Upper lobe of left lung (tissue), 6 donors: Measurements from ENCODE around the gene FHOD1. TPM values are rescaled to one million over a fixed set of nuclear protein-coding genes. Genes with fewer than 3 reads are reported as not detected.

Experiments
- ATAC-seq, 2 donors: fragments of 200-7000 bp; cut with Tn5 transposase; one replicate each; pipeline ENCODE4 v1.9.1; 2022; ENCODE audit warnings: mild to moderate bottlenecking in 2 of 2, moderate library complexity in 2 of 2; ENCODE audit not compliant: low FRiP score in 2 of 2
- DNase-seq, 2 donors: peaks; one replicate each; pipeline ENCODE4 v3.0.0-alpha.2; 2019 to 2020
- H3K27ac ChIP-seq, 4 donors: fragments of 200-600 bp; sonication (generic); one replicate each; pipeline ENCODE4 v1.5.1; 2016 to 2019
- H3K27me3 ChIP-seq, 4 donors: fragments of 200-600 bp; sonication (generic); one replicate each; pipeline ENCODE4 v1.5.1; 2017 to 2019
- H3K36me3 ChIP-seq, 4 donors: fragments of 200-600 bp; sonication (generic); one replicate each; pipeline ENCODE4 v1.5.1; 2016 to 2019
- H3K4me1 ChIP-seq, 4 donors: fragments of 200-600 bp; sonication (generic); one replicate each; pipeline ENCODE4 v1.5.1; 2018 to 2019
- H3K4me3 ChIP-seq, 4 donors: fragments of 200-600 bp; sonication (generic); one replicate each; pipeline ENCODE4 v1.5.1; 2017 to 2019; ENCODE audit warnings: mild to moderate bottlenecking in 2 of 4, moderate library complexity in 1 of 4
- H3K9me3 ChIP-seq, 4 donors: fragments of 200-600 bp; sonication (generic); one replicate each; pipeline ENCODE4 v1.5.1; 2018 to 2019
- EP300 ChIP-seq, 4 donors: sonication (generic); formaldehyde crosslinking; IDR thresholded peaks; one replicate each; pipeline ENCODE4 v1.5.1; 2017; ENCODE audit warnings: antibody characterized with exemption in 4 of 4, control low read depth in 2 of 4
- POLR2A ChIP-seq, 4 donors: fragments of 450-650 bp; IDR thresholded peaks; one replicate each; pipeline ENCODE4 v1.5.1; 2016 to 2017; ENCODE audit warnings: antibody characterized with exemption in 4 of 4, mild to moderate bottlenecking in 2 of 4
- POLR2AphosphoS5 ChIP-seq, 2 donors: sonication (generic); formaldehyde crosslinking; IDR thresholded peaks; one replicate each; pipeline ENCODE4 v1.5.1; 2017; ENCODE audit warnings: antibody characterized with exemption in 2 of 2
- WGBS, 2 donors: methylation state at CpG; one replicate each; pipeline ENCODE4 v1.1.5; 2017 to 2018; 5-methylcytosine and 5-hydroxymethylcytosine counted together
- total RNA-seq, 6 donors: library from RNA; depleted of rRNA in 4 of 6; stranded (reverse); fragments of >200 nt in 4 of 6; gene quantifications; one replicate each; pipeline versions ENCODE4 v1.1.0 to v1.2.1, GENCODE V29; 2016 to 2021
- TF ChIP-seq, protein P1 (sequence below), 6 experiments: fragments of 450-650 bp in 4 of 6; fragments of 200-600 bp in 2 of 6; sonication (generic) in 2 of 6; IDR thresholded peaks; one replicate each; pipeline ENCODE4 v1.5.1; 2016 to 2019; ENCODE audit warnings: antibody characterized with exemption in 6 of 6
- donor health status: DM: no; HTN: no; CAD: no; lungs with moderate emphysema.
- donor health status: DM: no; HTN: yes; CAD: no; lungs with severe emphysema.

The FHOD1 gene
- total RNA-seq, 6 donors from 2014 or later, result 26.0 to 310 (median 91.0) TPM

DNA sequence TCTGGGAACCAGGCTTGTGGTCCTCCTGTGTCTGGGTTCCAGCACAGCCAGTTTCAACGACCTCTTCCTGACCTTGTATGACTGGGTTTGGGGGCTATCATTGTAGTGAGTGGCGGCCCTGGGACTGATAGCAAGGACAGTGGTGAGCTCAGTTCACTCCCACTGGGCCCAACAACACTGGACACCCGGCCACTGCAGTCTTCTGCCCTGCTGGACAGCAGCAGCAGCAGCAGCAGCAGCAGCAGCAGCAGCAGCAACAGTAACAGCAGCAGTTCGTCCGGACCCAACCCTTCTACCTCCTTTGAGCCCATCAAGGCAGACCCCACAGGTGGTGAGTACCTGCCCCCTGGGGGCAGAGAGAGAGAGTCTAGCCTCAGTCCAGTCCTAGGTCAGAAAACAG, 51.6 kb downstream of the FHOD1 start:
- WGBS, 2 donors, result 80 to 89% methylated on average over 4 to 5 of the region's 5 CpGs
- Histone ChIP-seq H3K4me1 (peaks cover 37 to 69% (median 43%) of the 10 kb centered on the region in 4 donors), H3K9me3 (no peaks in the 10 kb centered on the region), H3K4me3 (no peak overlapping the region), H3K27me3 (no peaks in the 10 kb centered on the region), H3K27ac (no peak overlapping the region), H3K36me3 (peaks cover 18 to 74% (median 62%) of the 10 kb centered on the region in 4 donors)
- ATAC-seq, result no peak
- no peak for TF ChIP-seq POLR2A (IDR thresholded peaks at IDR 0.05)
- no peak for TF ChIP-seq EP300 (IDR thresholded peaks at IDR 0.05)
- no peak for DNase-seq

DNA sequence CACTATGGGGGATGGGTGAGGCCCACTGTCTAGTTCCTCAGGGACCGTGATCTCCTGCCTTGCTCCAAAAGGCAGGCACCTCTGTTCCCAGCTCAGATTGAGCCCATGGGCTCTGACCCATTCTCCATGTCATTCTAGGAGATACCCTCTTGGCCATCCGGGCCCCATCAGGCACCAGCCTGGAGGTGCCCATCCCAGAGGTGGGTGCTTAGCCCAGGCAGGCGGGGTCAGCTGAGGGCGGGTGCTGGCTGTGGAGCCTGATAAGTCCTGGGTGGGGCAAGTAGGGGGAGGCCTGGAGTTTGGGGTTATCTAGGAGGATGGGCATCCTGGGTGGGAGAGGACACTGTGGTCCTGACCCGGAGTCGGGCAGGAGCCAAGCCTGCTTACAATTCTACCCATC, 53.0 kb downstream of the FHOD1 start:
- Histone ChIP-seq H3K9me3 (no peaks in the 10 kb centered on the region), H3K36me3 (peaks cover 18 to 60% (median 52%) of the 10 kb centered on the region in 4 donors), H3K27ac (peak overlapping the region in 1 of 4 donors; percentile 21), H3K27me3 (no peaks in the 10 kb centered on the region), H3K4me3 (no peak overlapping the region), H3K4me1 (peaks cover 33 to 59% (median 43%) of the 10 kb centered on the region in 4 donors)
- TF ChIP-seq POLR2A (IDR thresholded peaks at IDR 0.05), result no peak
- TF ChIP-seq POLR2AphosphoS5 (IDR thresholded peaks at IDR 0.05), result no peak
- TF ChIP-seq EP300 (IDR thresholded peaks at IDR 0.05), result no peak
- TF ChIP-seq, protein P1, sequence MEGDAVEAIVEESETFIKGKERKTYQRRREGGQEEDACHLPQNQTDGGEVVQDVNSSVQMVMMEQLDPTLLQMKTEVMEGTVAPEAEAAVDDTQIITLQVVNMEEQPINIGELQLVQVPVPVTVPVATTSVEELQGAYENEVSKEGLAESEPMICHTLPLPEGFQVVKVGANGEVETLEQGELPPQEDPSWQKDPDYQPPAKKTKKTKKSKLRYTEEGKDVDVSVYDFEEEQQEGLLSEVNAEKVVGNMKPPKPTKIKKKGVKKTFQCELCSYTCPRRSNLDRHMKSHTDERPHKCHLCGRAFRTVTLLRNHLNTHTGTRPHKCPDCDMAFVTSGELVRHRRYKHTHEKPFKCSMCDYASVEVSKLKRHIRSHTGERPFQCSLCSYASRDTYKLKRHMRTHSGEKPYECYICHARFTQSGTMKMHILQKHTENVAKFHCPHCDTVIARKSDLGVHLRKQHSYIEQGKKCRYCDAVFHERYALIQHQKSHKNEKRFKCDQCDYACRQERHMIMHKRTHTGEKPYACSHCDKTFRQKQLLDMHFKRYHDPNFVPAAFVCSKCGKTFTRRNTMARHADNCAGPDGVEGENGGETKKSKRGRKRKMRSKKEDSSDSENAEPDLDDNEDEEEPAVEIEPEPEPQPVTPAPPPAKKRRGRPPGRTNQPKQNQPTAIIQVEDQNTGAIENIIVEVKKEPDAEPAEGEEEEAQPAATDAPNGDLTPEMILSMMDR (IDR thresholded peaks at IDR 0.05), result no peak
- DNase-seq, result no peak
- no peak for ATAC-seq
- WGBS, 2 donors, result 88 to 95% methylated on average over 5 to 6 of the region's 6 CpGs

DNA sequence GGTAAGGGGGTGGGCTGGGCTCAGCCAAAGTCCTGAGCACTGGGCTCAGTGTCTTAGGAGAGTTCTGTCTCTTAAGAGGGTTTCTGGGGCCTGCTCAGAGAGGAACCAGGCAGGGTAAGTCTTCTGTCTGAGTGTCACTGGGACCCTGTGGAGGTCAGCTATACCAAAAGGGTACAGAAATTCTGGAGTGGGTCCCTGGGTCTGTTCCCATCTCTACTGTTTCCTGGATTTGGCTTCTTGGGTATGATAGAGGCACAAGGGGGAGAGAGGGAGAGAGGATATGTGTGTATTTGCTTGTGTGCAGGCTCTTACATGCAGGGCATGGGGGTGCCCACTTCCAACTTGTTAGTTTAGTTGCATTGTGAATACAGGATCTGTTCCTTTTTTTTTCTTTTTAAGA, 53.7 kb downstream of the FHOD1 start:
- Histone ChIP-seq H3K36me3 (peaks cover 18 to 54% (median 47%) of the 10 kb centered on the region in 4 donors), H3K27ac (peak overlapping the region in 3 of 4 donors; percentile 81 to 89 (median 88)), H3K27me3 (no peaks in the 10 kb centered on the region), H3K9me3 (no peaks in the 10 kb centered on the region), H3K4me1 (peaks cover 30 to 56% (median 38%) of the 10 kb centered on the region in 4 donors), H3K4me3 (peak overlapping the region in 2 of 4 donors; percentile 92 to 98)
- DNase-seq, result no peak
- ATAC-seq, result no peak
- TF ChIP-seq EP300 (IDR thresholded peaks at IDR 0.05) (no peak), POLR2A (IDR thresholded peaks at IDR 0.05) (no peak), POLR2AphosphoS5 (IDR thresholded peaks at IDR 0.05) (no peak)
- TF ChIP-seq, protein P1 (IDR thresholded peaks at IDR 0.05), result no peak

DNA sequence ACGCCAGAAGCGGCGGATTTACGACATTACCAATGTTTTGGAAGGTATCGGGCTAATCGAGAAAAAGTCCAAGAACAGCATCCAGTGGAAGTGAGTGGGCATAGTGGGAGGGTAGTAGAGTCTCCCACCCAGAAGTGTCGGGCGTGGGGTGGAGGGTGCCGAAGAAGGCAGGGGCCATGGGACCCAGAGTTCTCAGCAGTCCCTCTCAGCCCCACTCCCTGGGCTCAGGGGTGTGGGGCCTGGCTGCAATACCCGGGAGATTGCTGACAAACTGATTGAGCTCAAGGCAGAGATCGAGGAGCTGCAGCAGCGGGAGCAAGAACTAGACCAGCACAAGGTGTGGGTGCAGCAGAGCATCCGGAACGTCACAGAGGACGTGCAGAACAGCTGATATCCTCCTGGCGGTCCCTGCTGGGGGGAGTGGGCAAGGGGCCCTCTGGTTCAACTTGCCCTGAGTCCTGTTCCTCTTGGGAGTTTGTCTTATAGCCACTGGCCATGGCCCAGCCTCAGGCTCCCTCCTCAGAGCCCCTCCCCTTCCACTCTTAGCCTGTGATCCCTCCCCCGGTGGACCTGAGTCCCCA, 54.4 kb downstream of the FHOD1 start:
- H3K9me3 ChIP-seq, result no peaks in the 10 kb centered on the region
- 28 to 31% methylated on average over 11 to 17 of the region's 17 CpGs for WGBS, 2 donors
- H3K27ac ChIP-seq, result peak overlapping the region; percentile 79 to 89 (median 84)
- no peak for TF ChIP-seq POLR2A (IDR thresholded peaks at IDR 0.05)
- TF ChIP-seq EP300 (IDR thresholded peaks at IDR 0.05), result no peak
- no peak for TF ChIP-seq POLR2AphosphoS5 (IDR thresholded peaks at IDR 0.05)
- TF ChIP-seq, protein P1 (IDR thresholded peaks at IDR 0.05), result no peak
- DNase-seq (no peak), ATAC-seq (no peak)
- H3K4me1 ChIP-seq, result peaks cover 23 to 50% (median 31%) of the 10 kb centered on the region in 4 donors
- H3K4me3 ChIP-seq, result peak overlapping the region; percentile 92 to 99 (median 98)
- no peaks in the 10 kb centered on the region for H3K27me3 ChIP-seq
- H3K36me3 ChIP-seq, result peaks cover 18 to 49% (median 41%) of the 10 kb centered on the region in 4 donors

DNA sequence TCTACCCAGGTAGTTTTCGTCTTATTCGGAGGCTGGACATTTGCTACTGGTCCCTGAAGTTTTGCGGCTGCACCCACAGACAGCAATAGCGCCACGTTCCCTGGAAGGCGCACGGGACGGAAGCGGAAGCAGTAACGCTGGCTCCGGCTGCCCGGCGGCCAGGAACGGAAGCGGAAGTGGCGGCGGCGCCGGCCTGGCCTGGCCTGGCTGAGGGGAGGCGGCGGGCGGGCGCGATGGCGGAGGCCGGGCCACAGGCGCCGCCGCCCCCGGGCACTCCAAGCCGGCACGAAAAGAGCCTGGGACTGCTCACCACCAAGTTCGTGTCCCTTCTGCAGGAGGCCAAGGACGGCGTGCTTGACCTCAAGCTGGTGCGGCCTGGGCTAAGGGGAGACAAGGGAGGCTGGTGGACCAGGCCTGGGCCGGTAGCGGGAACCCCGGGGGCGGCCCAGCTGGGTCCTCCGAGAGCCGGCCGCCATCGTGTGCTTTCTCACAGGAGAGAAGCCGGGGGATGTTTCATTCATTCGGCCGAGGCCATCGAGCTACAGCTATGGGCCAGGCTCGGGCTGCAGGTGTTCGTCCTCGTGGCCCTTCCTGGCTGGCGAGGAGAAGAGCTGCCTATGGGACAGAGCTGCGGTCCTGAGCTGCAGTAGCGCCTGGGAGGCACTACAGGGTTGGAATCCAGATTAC, 55.1 kb downstream of the FHOD1 start, which contains the start of gene E2F4:
E2F4 (plus strand) TSS at position 161 of the 687 bp plus-strand sequence; CDS start at position 234, 73 bp downstream.
- WGBS, 2 donors, result 0 to 1% methylated on average over 9 to 52 of the region's 54 CpGs
- peak; percentile 90 to 97 for ATAC-seq

More for the DNA sequence above, 55.1 kb downstream of the FHOD1 start, which contains the start of gene E2F4:
- peak within 1 kb of the TSS; percentile 92 to 99 (median 98) for H3K4me3 ChIP-seq
- H3K36me3 ChIP-seq, result peaks cover 18 to 41% (median 34%) of the 10 kb centered on the region in 4 donors
- peak within 1 kb of the TSS; percentile 79 to 89 (median 84) for H3K27ac ChIP-seq
- TF ChIP-seq POLR2A (IDR thresholded peaks at IDR 0.05) (peak in 3 of 4 donors; percentile 41 to 87 (median 48)), EP300 (IDR thresholded peaks at IDR 0.05) (peak in 1 of 4 donors; percentile 57), POLR2AphosphoS5 (IDR thresholded peaks at IDR 0.05) (peak; percentile 96 to 98)
- TF ChIP-seq, protein P1 (IDR thresholded peaks at IDR 0.05), result peak in 4 of 6 experiments; percentile 12 to 44 (median 22)
- H3K4me1 ChIP-seq, result peaks cover 23 to 46% (median 29%) of the 10 kb centered on the region in 4 donors
- H3K9me3 ChIP-seq, result no peaks in the 10 kb centered on the region
- DNase-seq, result peak; percentile 95 to 97
- no peaks in the 10 kb centered on the region for H3K27me3 ChIP-seq
